Measurements from ENCODE around the gene KDM4C. TPM values are rescaled to one million over a fixed set of nuclear protein-coding genes. Genes with fewer than 3 reads are reported as not detected.

KDM4C gene
- total RNA-seq, 1 donor from 2014 or later: 26.6 TPM

DNA sequence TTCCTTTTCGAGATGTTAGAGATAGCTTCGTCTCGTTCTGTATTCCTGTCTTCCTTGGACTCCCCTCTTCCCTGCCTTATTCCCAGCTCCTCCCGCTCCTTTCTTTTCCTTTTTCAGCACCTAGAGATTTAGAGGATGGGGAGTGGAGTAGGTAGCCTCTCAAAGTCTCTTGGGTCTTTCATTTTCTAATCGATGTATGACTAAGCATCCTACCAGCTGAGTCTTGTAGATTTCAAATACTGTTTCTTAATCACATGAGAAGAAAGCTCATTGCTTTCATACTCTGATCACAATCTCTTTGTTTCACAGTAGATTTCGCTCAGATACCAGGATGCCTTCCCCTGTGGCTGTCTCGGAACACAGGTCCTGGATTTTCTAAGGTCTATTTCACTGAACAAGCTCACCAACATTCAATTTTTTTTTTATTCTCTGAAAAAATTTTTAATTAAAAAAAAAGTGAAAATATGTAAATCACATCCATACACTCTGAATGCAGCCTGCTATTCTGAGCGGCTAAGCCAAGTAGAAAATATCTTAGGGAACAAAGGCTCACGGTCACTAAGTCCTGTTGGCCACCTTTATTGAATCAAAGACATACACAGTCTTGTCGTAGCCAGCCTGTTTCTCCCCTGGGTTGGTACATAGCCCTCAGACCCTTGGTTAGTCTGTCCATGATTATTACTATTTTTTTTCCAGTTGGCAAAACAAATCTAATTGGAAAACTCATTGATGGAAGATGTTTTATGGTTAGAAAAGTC is 413.8 kb downstream of the KDM4C start:
- Mint-ChIP-seq H3K27me3 (no peaks in the 10 kb centered on the region), H3K27ac (no peak overlapping the region), H3K4me1 (ENCODE audit: low read depth) (peaks cover 2% of the 10 kb centered on the region), H3K9me3 (ENCODE audit: low read depth) (no peaks in the 10 kb centered on the region), H3K36me3 (ENCODE audit: insufficient read depth) (peaks cover 11% of the 10 kb centered on the region), H3K4me3 (ENCODE audit: low read depth) (no peak overlapping the region)
- DNase-seq (ENCODE audit: low spot score, unreplicated experiment): no peak
- TF ChIP-seq, protein P1, sequence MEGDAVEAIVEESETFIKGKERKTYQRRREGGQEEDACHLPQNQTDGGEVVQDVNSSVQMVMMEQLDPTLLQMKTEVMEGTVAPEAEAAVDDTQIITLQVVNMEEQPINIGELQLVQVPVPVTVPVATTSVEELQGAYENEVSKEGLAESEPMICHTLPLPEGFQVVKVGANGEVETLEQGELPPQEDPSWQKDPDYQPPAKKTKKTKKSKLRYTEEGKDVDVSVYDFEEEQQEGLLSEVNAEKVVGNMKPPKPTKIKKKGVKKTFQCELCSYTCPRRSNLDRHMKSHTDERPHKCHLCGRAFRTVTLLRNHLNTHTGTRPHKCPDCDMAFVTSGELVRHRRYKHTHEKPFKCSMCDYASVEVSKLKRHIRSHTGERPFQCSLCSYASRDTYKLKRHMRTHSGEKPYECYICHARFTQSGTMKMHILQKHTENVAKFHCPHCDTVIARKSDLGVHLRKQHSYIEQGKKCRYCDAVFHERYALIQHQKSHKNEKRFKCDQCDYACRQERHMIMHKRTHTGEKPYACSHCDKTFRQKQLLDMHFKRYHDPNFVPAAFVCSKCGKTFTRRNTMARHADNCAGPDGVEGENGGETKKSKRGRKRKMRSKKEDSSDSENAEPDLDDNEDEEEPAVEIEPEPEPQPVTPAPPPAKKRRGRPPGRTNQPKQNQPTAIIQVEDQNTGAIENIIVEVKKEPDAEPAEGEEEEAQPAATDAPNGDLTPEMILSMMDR (IDR thresholded peaks at IDR 0.05; ENCODE audit: unreplicated experiment): no peak

DNA sequence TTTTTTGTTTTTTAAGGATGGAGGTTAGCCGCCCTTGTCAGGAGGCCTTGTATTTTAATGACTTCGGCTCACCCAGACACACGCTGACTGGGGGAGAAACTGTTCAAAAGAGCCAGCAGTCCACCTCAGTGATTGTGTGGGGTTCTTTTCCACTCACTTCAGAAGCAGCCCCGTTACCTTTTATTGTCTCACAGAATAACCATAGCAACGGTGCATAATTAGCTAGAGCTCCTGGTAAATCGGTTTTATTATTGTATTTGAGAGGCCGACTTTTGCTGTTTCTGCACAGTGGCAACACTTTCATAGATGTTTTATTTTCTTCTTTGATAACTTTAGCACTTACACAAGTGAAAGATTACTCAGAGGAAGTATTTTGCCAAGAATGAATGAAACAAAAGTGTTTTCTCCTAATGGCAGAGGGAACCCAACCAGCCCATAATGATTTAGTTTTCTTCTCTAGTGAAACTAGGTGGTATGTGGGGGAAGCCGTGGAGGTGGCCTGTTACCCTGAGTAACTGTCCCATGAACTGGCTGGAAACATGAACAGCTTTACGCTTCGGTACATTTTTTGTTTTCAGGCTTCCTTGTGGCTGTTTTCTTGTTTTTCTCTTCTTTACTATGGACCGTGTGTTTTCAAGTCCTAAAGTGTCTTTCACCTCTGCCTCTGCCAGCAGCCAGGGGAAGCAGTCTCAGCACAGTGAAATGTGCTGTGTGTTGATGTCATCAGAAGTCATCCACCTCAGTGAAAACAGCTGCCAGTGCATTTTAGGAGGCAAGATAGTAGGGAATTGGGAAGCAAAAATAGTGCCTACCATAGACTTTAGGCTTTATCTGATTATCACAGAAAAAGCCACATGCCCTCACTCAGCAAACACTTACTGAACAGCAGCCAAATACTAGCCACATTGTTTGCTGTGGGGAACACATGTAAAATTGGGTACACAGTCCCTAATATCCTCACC is 414.7 kb downstream of the KDM4C start:
- TF ChIP-seq, protein P1 (IDR thresholded peaks at IDR 0.05; ENCODE audit: unreplicated experiment): no peak
- Mint-ChIP-seq H3K27me3 (no peaks in the 10 kb centered on the region), H3K9me3 (ENCODE audit: low read depth) (no peaks in the 10 kb centered on the region), H3K27ac (no peak overlapping the region), H3K4me3 (ENCODE audit: low read depth) (no peak overlapping the region), H3K36me3 (ENCODE audit: insufficient read depth) (peaks cover 11% of the 10 kb centered on the region), H3K4me1 (ENCODE audit: low read depth) (peaks cover 2% of the 10 kb centered on the region)
- DNase-seq (ENCODE audit: low spot score, unreplicated experiment): no peak

DNA sequence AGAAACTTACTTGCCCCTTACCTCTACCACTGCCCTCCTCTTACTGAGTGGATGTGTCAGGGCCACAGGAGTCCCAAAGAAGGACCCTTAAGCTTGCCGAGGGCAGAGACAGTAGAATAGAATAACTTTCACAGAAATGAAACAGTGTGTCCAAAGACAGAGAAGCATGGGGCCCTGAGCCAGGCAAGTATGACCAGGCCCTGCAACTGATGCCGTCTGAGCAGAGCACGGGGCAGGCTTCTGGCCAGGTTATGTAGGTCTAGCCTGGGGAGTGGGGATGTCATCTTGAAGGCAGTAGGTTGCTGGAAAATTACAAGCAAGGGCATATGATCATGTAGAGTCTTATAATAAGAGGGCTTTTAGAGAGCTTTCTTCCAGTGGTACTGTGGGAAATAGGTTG is 415.4 kb downstream of the KDM4C start:
- H3K27ac Mint-ChIP-seq: no peak overlapping the region
- no peak overlapping the region for H3K4me3 Mint-ChIP-seq (ENCODE audit: low read depth)
- DNase-seq (ENCODE audit: low spot score, unreplicated experiment): no peak
- H3K27me3 Mint-ChIP-seq: no peaks in the 10 kb centered on the region
- no peaks in the 10 kb centered on the region for H3K9me3 Mint-ChIP-seq (ENCODE audit: low read depth)
- peaks cover 2% of the 10 kb centered on the region for H3K4me1 Mint-ChIP-seq (ENCODE audit: low read depth)
- peaks cover 12% of the 10 kb centered on the region for H3K36me3 Mint-ChIP-seq (ENCODE audit: insufficient read depth)
- TF ChIP-seq, protein P1 (IDR thresholded peaks at IDR 0.05; ENCODE audit: unreplicated experiment): no peak

DNA sequence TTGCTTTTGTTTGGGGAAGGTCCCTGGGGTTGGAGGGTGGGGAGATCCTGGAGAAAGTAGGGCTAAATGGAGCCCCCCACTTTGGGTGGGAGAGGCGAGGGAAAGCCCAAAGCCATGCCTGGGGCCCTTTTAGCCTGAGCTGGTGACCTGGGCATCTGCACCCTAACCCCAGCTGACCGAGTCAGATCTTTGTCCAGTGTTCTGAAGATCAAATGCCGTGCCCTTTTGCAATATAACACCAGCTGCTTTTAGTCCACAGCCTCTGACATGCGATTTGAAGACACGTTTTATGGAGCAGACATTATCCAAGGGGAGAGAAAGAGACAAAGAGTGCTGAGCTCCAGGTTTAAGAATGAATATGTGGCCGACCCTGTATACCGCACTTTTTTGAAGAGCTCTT is 416.5 kb downstream of the KDM4C start:
- Mint-ChIP-seq H3K27me3 (no peaks in the 10 kb centered on the region), H3K36me3 (ENCODE audit: insufficient read depth) (peaks cover 10% of the 10 kb centered on the region), H3K4me1 (ENCODE audit: low read depth) (peaks cover 2% of the 10 kb centered on the region), H3K9me3 (ENCODE audit: low read depth) (no peaks in the 10 kb centered on the region), H3K27ac (no peak overlapping the region), H3K4me3 (ENCODE audit: low read depth) (no peak overlapping the region)
- no peak for DNase-seq (ENCODE audit: low spot score, unreplicated experiment)
- TF ChIP-seq, protein P1 (IDR thresholded peaks at IDR 0.05; ENCODE audit: unreplicated experiment): no peak

DNA sequence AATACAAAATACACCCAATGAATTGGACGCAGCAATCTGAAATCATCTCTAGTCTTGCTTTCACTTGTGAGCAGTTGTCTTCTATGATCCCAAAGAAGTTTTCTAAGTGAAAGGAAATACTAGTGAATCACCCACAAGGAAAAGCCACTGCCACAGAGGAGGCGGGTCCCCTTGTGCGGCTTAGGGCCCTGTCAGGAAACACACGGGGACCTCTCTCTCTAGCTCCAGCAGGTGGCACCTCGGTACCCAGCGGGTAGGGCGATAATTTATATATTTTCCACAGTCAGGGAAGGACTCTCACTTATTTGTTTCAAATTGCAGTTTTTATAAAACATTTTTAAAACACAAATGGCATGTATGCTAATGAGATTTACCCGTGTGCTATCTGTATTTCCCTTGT is 417.1 kb downstream of the KDM4C start:
- no peak for DNase-seq (ENCODE audit: low spot score, unreplicated experiment)
- Mint-ChIP-seq H3K36me3 (ENCODE audit: insufficient read depth) (peaks cover 11% of the 10 kb centered on the region), H3K27ac (no peak overlapping the region), H3K4me1 (ENCODE audit: low read depth) (peaks cover 2% of the 10 kb centered on the region), H3K4me3 (ENCODE audit: low read depth) (no peak overlapping the region), H3K27me3 (no peaks in the 10 kb centered on the region), H3K9me3 (ENCODE audit: low read depth) (no peaks in the 10 kb centered on the region)
- TF ChIP-seq, protein P1 (IDR thresholded peaks at IDR 0.05; ENCODE audit: unreplicated experiment): no peak
